IMR-90 (cell line): ENCODE results near the gene GNAI2. TPM values are rescaled to one million over a fixed set of nuclear protein-coding genes. Genes with fewer than 3 reads are reported as not detected.

Experiments
- ATAC-seq: fragments of 200-7000 bp; cut with Tn5 transposase; 2 replicates; pipeline ENCODE4 v1.9.1; 2020; ENCODE audit warnings: low read depth, mild to moderate bottlenecking, moderate library complexity
- BruUV-seq: library from RNA; stranded (reverse); fragments of 400-500 nt; replicated peaks from 2 replicates; lab custom pipeline; 2021; lab: Mats Ljungman, UMichigan
- CTCF ChIA-PET: fragments of 300-600 bp; formaldehyde crosslinking; extraction: SDS; loops from one replicate; lab custom pipeline; 2021; ENCODE audit warnings: antibody characterized with exemption; lab: Yijun Ruan, JAX
- POLR2A ChIA-PET: fragments of 300-600 bp; sonication (Branson Sonifier 250); formaldehyde crosslinking; loops from one replicate; lab custom pipeline; 2022; ENCODE audit warnings: antibody characterized with exemption; ENCODE audit not compliant: unreplicated experiment; lab: Charles Lee
- DNase-seq: peaks from one replicate; pipeline ENCODE4 v3.0.0; 2013
- H2AFZ ChIP-seq: replicated peaks from 2 replicates; pipeline ENCODE3; 2013; ENCODE audit warnings: low read length, mild to moderate bottlenecking; ENCODE audit not compliant: poor library complexity
- H2AK5ac ChIP-seq: 2 replicates; pipeline ENCODE4 v1.6.1; 2013; ENCODE audit warnings: low read depth, low read length, inconsistent platforms
- H2AK9ac ChIP-seq: replicated peaks from 2 replicates; pipeline ENCODE3; 2013; ENCODE audit warnings: mild to moderate bottlenecking, low read depth, low read length, moderate library complexity; ENCODE audit not compliant: poor library complexity
- H2BK120ac ChIP-seq: 2 replicates; pipeline ENCODE4 v1.6.1; 2013; ENCODE audit warnings: low read depth, low read length, inconsistent platforms
- H2BK15ac ChIP-seq: 3 replicates; pipeline ENCODE4 v1.6.1; 2013; ENCODE audit warnings: low read depth, low read length, inconsistent platforms
- H2BK20ac ChIP-seq: 2 replicates; pipeline ENCODE4 v1.6.1; 2013; ENCODE audit warnings: low read depth, mild to moderate bottlenecking, inconsistent platforms, low read length, moderate library complexity
- H2BK5ac ChIP-seq: 2 replicates; pipeline ENCODE4 v1.6.1; 2013; ENCODE audit warnings: mild to moderate bottlenecking, low read depth, low read length, inconsistent platforms; ENCODE audit not compliant: poor library complexity, severe bottlenecking
- H3K14ac ChIP-seq: replicated peaks from 2 replicates; pipeline ENCODE4 v1.6.1; 2013; ENCODE audit warnings: low read depth, low read length, inconsistent platforms
- H3K18ac ChIP-seq: 2 replicates; pipeline ENCODE4 v1.6.1; 2013; ENCODE audit warnings: low read depth, low read length, control low read depth
- H3K23ac ChIP-seq: 2 replicates; pipeline ENCODE4 v1.6.1; 2013; ENCODE audit warnings: low read depth, low read length, inconsistent platforms
- H3K27ac ChIP-seq: 2 replicates; pipeline ENCODE4 v1.5.1; 2013; ENCODE audit warnings: mild to moderate bottlenecking, control low read depth, low read length; ENCODE audit not compliant: insufficient read depth
- H3K27me3 ChIP-seq: 2 replicates; pipeline ENCODE4 v1.6.1; 2013; ENCODE audit warnings: low read length; ENCODE audit not compliant: control insufficient read depth, insufficient read depth
- H3K36me3 ChIP-seq: 2 replicates; pipeline ENCODE4 v1.6.1; 2013; ENCODE audit warnings: low read length, mixed read lengths; ENCODE audit not compliant: control insufficient read depth, insufficient read depth
- H3K4ac ChIP-seq: 2 replicates; pipeline ENCODE4 v1.6.1; 2013; ENCODE audit warnings: low read depth, low read length, inconsistent platforms
- H3K4me1 ChIP-seq: 2 replicates; pipeline ENCODE4 v1.6.1; 2013; ENCODE audit warnings: low read length, mixed read lengths; ENCODE audit not compliant: control insufficient read depth, insufficient read depth
- H3K4me2 ChIP-seq: 2 replicates; pipeline ENCODE4 v1.6.1; 2013; ENCODE audit warnings: low read depth, mild to moderate bottlenecking, control low read depth, low read length, moderate library complexity
- H3K4me3 ChIP-seq: 2 replicates; pipeline ENCODE4 v1.5.1; 2013; ENCODE audit warnings: low read depth, mild to moderate bottlenecking, control low read depth, low read length, moderate library complexity; ENCODE audit not compliant: insufficient read depth
- H3K56ac ChIP-seq: 2 replicates; pipeline ENCODE4 v1.6.1; 2013; ENCODE audit warnings: low read length, inconsistent platforms; ENCODE audit not compliant: insufficient read depth; ENCODE audit errors: extremely low read depth
- H3K79me1 ChIP-seq, 2 experiments: 2 replicates each; pipeline ENCODE4 v1.6.1; 2013; ENCODE audit warnings: low read length in 2 of 2, inconsistent platforms in 1 of 2, low read depth in 1 of 2
- H3K9ac ChIP-seq: 2 replicates; pipeline ENCODE4 v1.6.1; 2013; ENCODE audit warnings: low read depth, low read length, control low read depth
- H3K9me1 ChIP-seq: 2 replicates; pipeline ENCODE4 v1.6.1; 2013; ENCODE audit warnings: low read length, inconsistent platforms; ENCODE audit not compliant: insufficient read depth
- H3K9me3 ChIP-seq: 2 replicates; pipeline ENCODE4 v1.6.1; 2013; ENCODE audit warnings: low read length; ENCODE audit not compliant: control insufficient read depth, insufficient read depth
- H4K20me1 ChIP-seq: 2 replicates; pipeline ENCODE4 v1.6.1; 2013; ENCODE audit warnings: low read length, inconsistent platforms; ENCODE audit not compliant: insufficient read depth
- H4K5ac ChIP-seq: 2 replicates; pipeline ENCODE4 v1.6.1; 2013; ENCODE audit warnings: mild to moderate bottlenecking, low read depth, low read length, control low read depth
- H4K8ac ChIP-seq, 2 experiments: 2 replicates each; pipeline ENCODE4 v1.6.1; 2013; ENCODE audit warnings: low read depth in 2 of 2, low read length in 2 of 2, control low read depth in 1 of 2, inconsistent platforms in 1 of 2
- H4K91ac ChIP-seq: 2 replicates; pipeline ENCODE4 v1.6.1; 2013; ENCODE audit warnings: low read depth, low read length, inconsistent platforms; ENCODE audit not compliant: insufficient read depth
- ELK1 ChIP-seq: fragments of 150-350 bp; IDR thresholded peaks from 2 replicates; pipeline ENCODE4 v1.6.1; 2016; ENCODE audit warnings: low read depth, mild to moderate bottlenecking, low read length, moderate library complexity, borderline replicate concordance
- FOS ChIP-seq: fragments of 150-350 bp; IDR thresholded peaks from 2 replicates; pipeline ENCODE4 v1.6.1; 2016; ENCODE audit warnings: low read depth, low read length
- MAFK ChIP-seq: IDR thresholded peaks from 2 replicates; pipeline ENCODE4 v1.6.1; 2012; ENCODE audit warnings: low read depth, low read length, improper control_type of control experiment
- MAZ ChIP-seq: IDR thresholded peaks from 2 replicates; pipeline ENCODE4 v1.6.1; 2012; ENCODE audit warnings: low read depth, mild to moderate bottlenecking, low read length, improper control_type of control experiment, moderate library complexity, borderline replicate concordance
- NFE2L2 ChIP-seq: fragments of 150-350 bp; IDR thresholded peaks from 2 replicates; pipeline ENCODE4 v1.6.1; 2016; ENCODE audit warnings: low read depth, mild to moderate bottlenecking, low read length
- POLR2A ChIP-seq: IDR thresholded peaks from 2 replicates; pipeline ENCODE4 v1.6.1; 2012; ENCODE audit warnings: mild to moderate bottlenecking, low read depth, low read length
- SMC3 ChIP-seq: fragments of 150-350 bp; IDR thresholded peaks from 2 replicates; pipeline ENCODE4 v1.6.1; 2016; ENCODE audit warnings: low read depth, mild to moderate bottlenecking, antibody characterized with exemption, low read length, moderate library complexity
- WGBS, 2 experiments: methylation state at CpG; one replicate each; pipeline versions ENCODE4 v1.1.5 to v1.1.7; 2013; ENCODE audit warnings: missing lambda C conversion rate in 2 of 2; ENCODE audit not compliant: insufficient read length in 1 of 2; ENCODE audit errors: extremely low coverage in 2 of 2; 5-methylcytosine and 5-hydroxymethylcytosine counted together
- dilution Hi-C: fragments of 300-500 bp; cut with HindIII; formaldehyde crosslinking; loops from one replicate; pipeline ENCODE4 v1.14.3; 2018; ENCODE audit warnings: low sequenced_read_pairs; ENCODE audit not compliant: unreplicated experiment
- in situ Hi-C: fragments of 300-500 bp; cut with MboI; formaldehyde crosslinking; loops from 3 replicates; pipeline ENCODE4 v1.14.3; 2019; ENCODE audit warnings: low sequenced_read_pairs, inconsistent platforms, mixed read lengths
- intact Hi-C: fragments of 100-400 bp; cut with micrococcal nuclease; formaldehyde crosslinking; loops from 2 replicates; pipeline ENCODE4 v1.10.0; 2022
- polyA plus RNA-seq, 3 experiments: library from polyadenylated mRNA; depleted of rRNA; stranded (reverse); fragments of >200 nt; gene quantifications; 2 replicates each; pipeline ENCODE4 v1.2.3, GENCODE V29; 2012; ENCODE audit warnings: low replicate concordance in 1 of 3
- total RNA-seq: library from RNA; depleted of rRNA; stranded (reverse); fragments of >200 nt; gene quantifications from 2 replicates; pipeline ENCODE4 v1.2.3, GENCODE V29; 2012

Gene GNAI2
- total and polyA plus RNA-seq, 2 of the 4 experiments (the other 2 are of a cell fraction): 867 to 1,079 TPM

- Histone ChIP-seq H4K91ac (no peak overlapping the region), H2BK20ac (no peak overlapping the region), H4K8ac (no peak overlapping the region), H3K79me1 (no peaks in the 10 kb centered on the region), H3K27ac (no peak overlapping the region), H3K14ac (no peak overlapping the region), H3K9me1 (no peaks in the 10 kb centered on the region), H3K27me3 (peaks cover 35% of the 10 kb centered on the region), H3K4me3 (no peak overlapping the region), H2BK5ac (no peak overlapping the region), H3K4ac (no peak overlapping the region), H2AK9ac (no peak overlapping the region), H4K5ac (no peak overlapping the region), H3K18ac (no peak overlapping the region), H3K56ac (no peak overlapping the region), H3K4me1 (peaks cover 2% of the 10 kb centered on the region; the same call in 1 of the 2 replicates), H3K9me3 (no peaks in the 10 kb centered on the region), H2BK120ac (no peak overlapping the region), H2BK15ac (no peak overlapping the region), H4K20me1 (no peaks in the 10 kb centered on the region), H3K9ac (no peak overlapping the region), H3K23ac (no peak overlapping the region), H2AFZ (no peak overlapping the region), H3K36me3 (no peaks in the 10 kb centered on the region), H2AK5ac (no peak overlapping the region), H3K4me2 (no peak overlapping the region)
- ChIA-PET CTCF (interaction anchor here (1.0 to 1.3 kb wide), 2 partner anchors 13 to 18 kb away, joined by 3 to 5 read pairs; no protein-coding TSS in a partner anchor), POLR2A (no interaction called here)
- ATAC-seq (no peak), DNase-seq (no peak)
- TF ChIP-seq FOS (no peak), SMC3 (no peak), POLR2A (no peak), NFE2L2 (no peak), ELK1 (no peak), MAZ (no peak), MAFK (no peak)
- in situ Hi-C loops (no loop called here), intact Hi-C loops (no loop called here), dilution Hi-C loops (no loop called here)
- BruUV-seq: no TSS peak
- no CpG with 5 or more reads among the region's 3 CpGs for WGBS, 2 experiments
Measured at GRCh38 chr3:50212971-50213370, 23.0 kb upstream of the GNAI2 start.
